ENCODE data around the gene ZBED6.

- TF ChIP-seq CTCF (conservative IDR thresholded peaks at IDR 0.05 in 1 of 2, IDR thresholded peaks at IDR 0.05 in 1 of 2; ENCODE audit: extremely low read depth in 1 of 2, insufficient read depth in 1 of 2, low read depth in 1 of 2, low read length in 2 of 2): no peak
- no peak for TF ChIP-seq EZH2 (IDR thresholded peaks at IDR 0.05; ENCODE audit: borderline replicate concordance, low read length)
These were observed 521 bp upstream of the ZBED6 start for GRCh38 chr1:203794764-203795440.
